SK-N-SH treated with all-trans-retinoic acid at 6 μM for 48 hours (cell line): ENCODE measurements around the gene INS.

Experiments used
- ATAC-seq: fragments of 200-7000 bp; cut with Tn5 transposase; 3 replicates; pipeline ENCODE4 v1.9.1; 2020; ENCODE audit warnings: mild to moderate bottlenecking, moderate library complexity
- BACH2 ChIP-seq: fragments of 250-450 bp; sonication (Bioruptor Pico); IDR thresholded peaks from 2 replicates; pipeline ENCODE4 v1.9.0; 2021; ENCODE audit warnings: mild to moderate bottlenecking, borderline replicate concordance
- CREB5 ChIP-seq: fragments of 250-450 bp; sonication (Bioruptor Pico); IDR thresholded peaks from 2 replicates; pipeline ENCODE4 v1.5.1; 2020; ENCODE audit warnings: low read depth, mild to moderate bottlenecking, moderate library complexity
- CSDC2 ChIP-seq: fragments of 250-450 bp; sonication (Bioruptor Pico); IDR thresholded peaks from 2 replicates; pipeline ENCODE4 v1.5.0; 2020; ENCODE audit warnings: mild to moderate bottlenecking, moderate library complexity
- CSRNP3 ChIP-seq: fragments of 250-450 bp; sonication (Bioruptor Pico); IDR thresholded peaks from 2 replicates; pipeline ENCODE4 v1.5.1; 2021; ENCODE audit warnings: mild to moderate bottlenecking, moderate library complexity
- ESRRG ChIP-seq: fragments of 250-450 bp; sonication (Bioruptor Pico); IDR thresholded peaks from 2 replicates; pipeline ENCODE4 v1.6.1; 2021; ENCODE audit warnings: mild to moderate bottlenecking
- GLIS3 ChIP-seq: fragments of 250-450 bp; sonication (Bioruptor Pico); IDR thresholded peaks from 2 replicates; pipeline ENCODE4 v1.5.0; 2020; ENCODE audit warnings: mild to moderate bottlenecking, moderate library complexity
- ISL1 ChIP-seq: fragments of 250-450 bp; sonication (Bioruptor Pico); IDR thresholded peaks from 2 replicates; pipeline ENCODE4 v2.1.2; 2022; ENCODE audit warnings: mild to moderate bottlenecking, moderate library complexity
- OSR1 ChIP-seq: fragments of 250-450 bp; sonication (Bioruptor Pico); IDR thresholded peaks from 2 replicates; pipeline ENCODE4 v1.8.0; 2022; ENCODE audit warnings: moderate library complexity, mild to moderate bottlenecking, inconsistent platforms
- PATZ1 ChIP-seq: fragments of 250-450 bp; sonication (Bioruptor Pico); IDR thresholded peaks from 2 replicates; pipeline ENCODE4 v1.8.0; 2020; ENCODE audit warnings: mild to moderate bottlenecking, moderate library complexity, borderline replicate concordance
- POU6F1 ChIP-seq: fragments of 250-450 bp; sonication (Bioruptor Pico); IDR thresholded peaks from 2 replicates; pipeline ENCODE4 v1.8.0; 2021; ENCODE audit warnings: low read depth, mild to moderate bottlenecking, moderate library complexity, borderline replicate concordance
- PPARA ChIP-seq: fragments of 250-450 bp; sonication (Bioruptor Pico); IDR thresholded peaks from 2 replicates; pipeline ENCODE4 v1.5.0; 2020; ENCODE audit warnings: mild to moderate bottlenecking, borderline replicate concordance
- RARB ChIP-seq: fragments of 250-450 bp; sonication (Bioruptor Pico); IDR thresholded peaks from 2 replicates; pipeline ENCODE4 v1.8.0; 2021; ENCODE audit warnings: mild to moderate bottlenecking, moderate library complexity
- SNAI2 ChIP-seq: fragments of 250-450 bp; sonication (Bioruptor Pico); IDR thresholded peaks from 2 replicates; pipeline ENCODE4 v1.5.0; 2020; ENCODE audit warnings: mild to moderate bottlenecking, moderate library complexity
- TCF4 ChIP-seq: fragments of 250-450 bp; sonication (Bioruptor Pico); IDR thresholded peaks from 2 replicates; pipeline ENCODE4 v1.8.0; 2021; ENCODE audit warnings: mild to moderate bottlenecking, moderate library complexity, borderline replicate concordance
- TOX ChIP-seq: fragments of 250-450 bp; sonication (Bioruptor Pico); IDR thresholded peaks from 2 replicates; pipeline ENCODE4 v1.8.0; 2021; ENCODE audit warnings: mild to moderate bottlenecking, moderate library complexity, borderline replicate concordance
- TSHZ2 ChIP-seq: fragments of 250-450 bp; sonication (Bioruptor Pico); IDR thresholded peaks from 2 replicates; pipeline ENCODE4 v1.5.0; 2020; ENCODE audit warnings: mild to moderate bottlenecking, moderate library complexity
- ZC3H10 ChIP-seq: fragments of 250-450 bp; sonication (Bioruptor Pico); IDR thresholded peaks from 2 replicates; pipeline ENCODE4 v1.5.1; 2021; ENCODE audit warnings: mild to moderate bottlenecking, moderate library complexity
- ZFP3 ChIP-seq: fragments of 250-450 bp; sonication (Bioruptor Pico); IDR thresholded peaks from 2 replicates; pipeline ENCODE4 v1.5.0; 2020; ENCODE audit warnings: mild to moderate bottlenecking, moderate library complexity
- ZFP30 ChIP-seq: fragments of 450-650 bp; formaldehyde crosslinking; IDR thresholded peaks from 2 replicates; pipeline ENCODE4 v1.5.0; 2022; ENCODE audit warnings: mild to moderate bottlenecking, moderate library complexity
- ZNF565 ChIP-seq: fragments of 450-650 bp; formaldehyde crosslinking; conservative IDR thresholded peaks from 2 replicates; pipeline ENCODE4 v1.5.0; 2020; ENCODE audit warnings: low read depth, mild to moderate bottlenecking, moderate library complexity
- ZNF70 ChIP-seq: fragments of 450-650 bp; formaldehyde crosslinking; IDR thresholded peaks from 2 replicates; pipeline ENCODE4 v1.5.0; 2020; ENCODE audit warnings: mild to moderate bottlenecking, moderate library complexity
- ZNF8 ChIP-seq: fragments of 450-650 bp; formaldehyde crosslinking; IDR thresholded peaks from 2 replicates; pipeline ENCODE4 v1.5.0; 2020; ENCODE audit warnings: mild to moderate bottlenecking, moderate library complexity

The INS gene

GRCh38 chr11:2151500-2152257, 9.3 kb downstream of the INS start:
- ATAC-seq, result peak; percentile 70
- no peak for TF ChIP-seq ZNF565 (CRISPR knock-in tag)
- TF ChIP-seq CREB5 (CRISPR knock-in tag), result no peak
- TF ChIP-seq CSRNP3 (CRISPR knock-in tag), result no peak
- no peak for TF ChIP-seq ZFP30 (CRISPR knock-in tag)
- no peak for TF ChIP-seq ZFP3 (CRISPR knock-in tag)
- TF ChIP-seq BACH2 (CRISPR knock-in tag), result no peak
- TF ChIP-seq TCF4, result no peak
- TF ChIP-seq GLIS3, result no peak
- TF ChIP-seq TOX, result no peak
- TF ChIP-seq ISL1 (CRISPR knock-in tag), result no peak
- no peak for TF ChIP-seq TSHZ2
- no peak for TF ChIP-seq SNAI2
- no peak for TF ChIP-seq PPARA (CRISPR knock-in tag)
- TF ChIP-seq, all 23 proteins: peak for 0

GRCh38 chr11:2149864-2150847, 10.9 kb downstream of the INS start:
- peak; percentile 37; the same call in 2 of the 3 replicates for ATAC-seq
- no peak for TF ChIP-seq PATZ1 (CRISPR knock-in tag)
- no peak for TF ChIP-seq ZFP30 (CRISPR knock-in tag)
- TF ChIP-seq ISL1 (CRISPR knock-in tag), result no peak
- no peak for TF ChIP-seq RARB (CRISPR knock-in tag)
- TF ChIP-seq TSHZ2, result no peak
- TF ChIP-seq TCF4, result no peak
- TF ChIP-seq ZNF70, result no peak
- no peak for TF ChIP-seq POU6F1 (CRISPR knock-in tag)
- TF ChIP-seq CREB5 (CRISPR knock-in tag), result no peak
- TF ChIP-seq ZFP3 (CRISPR knock-in tag), result no peak
- no peak for TF ChIP-seq ZNF565 (CRISPR knock-in tag)
- TF ChIP-seq ZC3H10, result no peak
- no peak for TF ChIP-seq ZNF8 (CRISPR knock-in tag)
- no peak for TF ChIP-seq CSRNP3 (CRISPR knock-in tag)
- TF ChIP-seq ESRRG (CRISPR knock-in tag), result no peak
- TF ChIP-seq BACH2 (CRISPR knock-in tag), result no peak
- TF ChIP-seq CSDC2 (CRISPR knock-in tag), result no peak
- TF ChIP-seq OSR1 (CRISPR knock-in tag), result no peak
